ENCODE results near the gene ACTRT2.

Gene ACTRT2

GRCh38 chr1:2989185-2989584 lies 32.1 kb upstream of the ACTRT2 start:
- no peak overlapping the region for H3K4me3 ChIP-seq (ENCODE audit: low read length)
- TF ChIP-seq CTCF (conservative IDR thresholded peaks at IDR 0.05; ENCODE audit: low read depth, low read length) = no peak
- no peak for DNase-seq (ENCODE audit: low read depth)

- TF ChIP-seq CTCF (conservative IDR thresholded peaks at IDR 0.05; ENCODE audit: low read depth, low read length) = no peak
- DNase-seq (ENCODE audit: low read depth) = no peak
- no peak overlapping the region for H3K4me3 ChIP-seq (ENCODE audit: low read length)
These were observed 31.3 kb upstream of the ACTRT2 start for GRCh38 chr1:2989976-2990375.

- H3K4me3 ChIP-seq (ENCODE audit: low read length) = no peak overlapping the region
- no peak for TF ChIP-seq CTCF (conservative IDR thresholded peaks at IDR 0.05; ENCODE audit: low read depth, low read length)
- no peak for DNase-seq (ENCODE audit: low read depth)
These were observed 30.7 kb upstream of the ACTRT2 start for GRCh38 chr1:2990376-2991115.

GRCh38 chr1:2991753-2992495 lies 29.3 kb upstream of the ACTRT2 start:
- no peak for TF ChIP-seq CTCF (conservative IDR thresholded peaks at IDR 0.05; ENCODE audit: low read depth, low read length)
- no peak overlapping the region for H3K4me3 ChIP-seq (ENCODE audit: low read length)
- DNase-seq (ENCODE audit: low read depth) = no peak

GRCh38 chr1:2998503-2999100 lies 22.7 kb upstream of the ACTRT2 start:
- no peak overlapping the region for H3K4me3 ChIP-seq (ENCODE audit: low read length)
- DNase-seq (ENCODE audit: low read depth) = no peak
- no peak for TF ChIP-seq CTCF (conservative IDR thresholded peaks at IDR 0.05; ENCODE audit: low read depth, low read length)

GRCh38 chr1:2999138-2999537 lies 22.1 kb upstream of the ACTRT2 start:
- DNase-seq (ENCODE audit: low read depth) = no peak

More at GRCh38 chr1:2999138-2999537, 22.1 kb upstream of the ACTRT2 start:
- TF ChIP-seq CTCF (conservative IDR thresholded peaks at IDR 0.05; ENCODE audit: low read depth, low read length) = no peak
- no peak overlapping the region for H3K4me3 ChIP-seq (ENCODE audit: low read length)

All from retinal pigment epithelial cell (primary cell).